Ascending aorta (tissue), 2 donors: ENCODE data around the gene SEMA4C. TPM values are rescaled to one million over a fixed set of nuclear protein-coding genes. Genes with fewer than 3 reads are reported as not detected.
"Not testable (repeated sequence)": the region's sequence is repeated elsewhere in the genome, so short reads cannot be mapped to it uniquely, and the experiment has no call there.

Experiments
- DNase-seq, 2 donors: peaks; one replicate each; pipeline ENCODE4 v3.0.0-alpha.2; 2019; ENCODE audit warnings: low spot score in 2 of 2
- H3K27ac ChIP-seq, 2 donors: fragments of 200-600 bp; sonication (generic); one replicate each; pipeline ENCODE4 v1.5.1; 2016 to 2017; ENCODE audit warnings: mild to moderate bottlenecking in 1 of 2
- H3K27me3 ChIP-seq: fragments of 200-600 bp; sonication (generic); one replicate; pipeline ENCODE4 v1.5.1; 2017
- H3K36me3 ChIP-seq, 2 donors: fragments of 200-600 bp; sonication (generic); one replicate each; pipeline ENCODE4 v1.5.1; 2016
- H3K4me1 ChIP-seq, 2 donors: fragments of 200-600 bp; sonication (generic); one replicate each; pipeline ENCODE4 v1.5.1; 2016 to 2017; ENCODE audit warnings: mild to moderate bottlenecking in 1 of 2
- H3K4me3 ChIP-seq, 2 donors: fragments of 200-600 bp; sonication (generic); one replicate each; pipeline ENCODE4 v1.5.1; 2016 to 2017; ENCODE audit warnings: mild to moderate bottlenecking in 1 of 2
- H3K9me3 ChIP-seq, 2 donors: fragments of 200-600 bp; sonication (generic); one replicate each; pipeline ENCODE4 v1.5.1; 2016
- CTCF ChIP-seq, 3 experiments: fragments of 200-600 bp in 2 of 3; fragments of 450-650 bp in 1 of 3; sonication (generic) in 2 of 3; IDR thresholded peaks; one replicate each; pipeline ENCODE4 v1.5.1; 2016 to 2019; ENCODE audit warnings: antibody characterized with exemption in 3 of 3, mild to moderate bottlenecking in 1 of 3, moderate library complexity in 1 of 3
- intact Hi-C: fragments of 100-400 bp; cut with DNase I; formaldehyde crosslinking; loops from one replicate; pipeline ENCODE4 v1.15.1; 2023
- total RNA-seq: library from RNA; depleted of rRNA; stranded (reverse); fragments of >200 nt; gene quantifications from one replicate; pipeline ENCODE4 v1.1.0, GENCODE V29; 2016

The SEMA4C gene
- total RNA-seq, 1 donor from 2014 or later, result 56.9 TPM

GRCh38 chr2:96865654-96866053 lies 4.2 kb downstream of the SEMA4C start:
- DNase-seq, result no peak
- Histone ChIP-seq H3K27me3 (no peaks in the 10 kb centered on the region), H3K9me3 (no peaks in the 10 kb centered on the region), H3K36me3 (peaks cover 64 to 66% of the 10 kb centered on the region in 2 donors), H3K4me3 (no peak overlapping the region), H3K27ac (peak overlapping the region in 1 of 2 donors; percentile 96), H3K4me1 (peaks cover 16 to 25% of the 10 kb centered on the region in 2 donors)
- no peak for TF ChIP-seq CTCF (IDR thresholded peaks at IDR 0.05)
- intact Hi-C loops, result loop anchor here (5.0 to 10.0 kb wide), 2 partner anchors 229 to 247 kb away; partner anchors contain the start of genes ANKRD36 and FAHD2B

- Histone ChIP-seq H3K9me3 (no peaks in the 10 kb centered on the region), H3K36me3 (peaks cover 71 to 72% of the 10 kb centered on the region in 2 donors), H3K27me3 (no peaks in the 10 kb centered on the region), H3K4me1 (peaks cover 16 to 25% of the 10 kb centered on the region in 2 donors), H3K4me3 (no peak overlapping the region), H3K27ac (no peak overlapping the region)
- no peak for TF ChIP-seq CTCF (IDR thresholded peaks at IDR 0.05)
- DNase-seq, result no peak
- intact Hi-C loops, result loop anchor here (5.0 to 10.0 kb wide), 2 partner anchors 230 to 248 kb away; partner anchors contain the start of genes ANKRD36 and FAHD2B
Observed at GRCh38 chr2:96864343-96865091, 5.4 kb downstream of the SEMA4C start.

- peaks cover 71 to 72% of the 10 kb centered on the region in 2 donors for H3K36me3 ChIP-seq
Observed at GRCh38 chr2:96863575-96864342, 6.1 kb downstream of the SEMA4C start.

GRCh38 chr2:96863056-96863455 lies 6.8 kb downstream of the SEMA4C start:
- not testable (repeated sequence) for H3K4me3 ChIP-seq, H3K27ac ChIP-seq, H3K27me3 ChIP-seq, DNase-seq, H3K9me3 ChIP-seq
- intact Hi-C loops, result loop anchor here (10.0 kb wide), 1 partner anchor 232 kb away; the partner anchor contains the start of gene FAHD2B
- peaks cover 14 to 34% of the 10 kb centered on the region in 2 donors for H3K4me1 ChIP-seq
- peaks cover 71 to 72% of the 10 kb centered on the region in 2 donors for H3K36me3 ChIP-seq

More at GRCh38 chr2:96863575-96864342, 6.1 kb downstream of the SEMA4C start:
- Histone ChIP-seq H3K4me1 (peaks cover 16 to 33% of the 10 kb centered on the region in 2 donors), H3K4me3 (no peak overlapping the region), H3K27me3 (no peaks in the 10 kb centered on the region), H3K27ac (no peak overlapping the region), H3K9me3 (no peaks in the 10 kb centered on the region)
- TF ChIP-seq CTCF (IDR thresholded peaks at IDR 0.05), result no peak
- intact Hi-C loops, result loop anchor here (10.0 kb wide), 1 partner anchor 231 kb away; the partner anchor contains the start of gene FAHD2B
- DNase-seq, result no peak

GRCh38 chr2:96861074-96861473 lies 8.8 kb downstream of the SEMA4C start:
- Histone ChIP-seq H3K4me1 (peaks cover 3 to 23% of the 10 kb centered on the region in 2 donors), H3K27me3 (no peaks in the 10 kb centered on the region), H3K36me3 (peaks cover 57 to 59% of the 10 kb centered on the region in 2 donors), H3K4me3 (no peak overlapping the region), H3K9me3 (no peaks in the 10 kb centered on the region), H3K27ac (peak overlapping the region in 1 of 2 donors; percentile 11)
- intact Hi-C loops, result loop anchor here (10.0 kb wide), 1 partner anchor 234 kb away; the partner anchor contains the start of gene FAHD2B
- no peak for DNase-seq
- no peak for TF ChIP-seq CTCF (IDR thresholded peaks at IDR 0.05)
